Measurements from ENCODE around the gene LAMA3.

LAMA3 gene

GRCh38 chr18:23814991-23815614 lies 125.8 kb downstream of the LAMA3 start:
- no peak for TF ChIP-seq CTCF (IDR thresholded peaks at IDR 0.05; ENCODE audit: extremely low read depth, missing control alignments)
- DNase-seq (ENCODE audit: low spot score), result no peak

GRCh38 chr18:23816021-23816420 lies 126.8 kb downstream of the LAMA3 start:
- no peak for DNase-seq (ENCODE audit: low spot score)
- TF ChIP-seq CTCF (IDR thresholded peaks at IDR 0.05; ENCODE audit: extremely low read depth, missing control alignments), result no peak

- DNase-seq (ENCODE audit: low spot score), result no peak
- no peak for TF ChIP-seq CTCF (IDR thresholded peaks at IDR 0.05; ENCODE audit: extremely low read depth, missing control alignments)
These were observed 127.5 kb downstream of the LAMA3 start for GRCh38 chr18:23816740-23817139.

GRCh38 chr18:23819001-23819400 lies 129.7 kb downstream of the LAMA3 start:
- no peak for TF ChIP-seq CTCF (IDR thresholded peaks at IDR 0.05; ENCODE audit: extremely low read depth, missing control alignments)
- DNase-seq (ENCODE audit: low spot score), result no peak

GRCh38 chr18:23822590-23823385 lies 133.5 kb downstream of the LAMA3 start:
- no peak for TF ChIP-seq CTCF (IDR thresholded peaks at IDR 0.05; ENCODE audit: extremely low read depth, missing control alignments)
- DNase-seq (ENCODE audit: low spot score), result no peak

- no peak for TF ChIP-seq CTCF (IDR thresholded peaks at IDR 0.05; ENCODE audit: extremely low read depth, missing control alignments)
- no peak for DNase-seq (ENCODE audit: low spot score)
These were observed 135.0 kb downstream of the LAMA3 start for GRCh38 chr18:23824240-23824639.

GRCh38 chr18:23824669-23825068 lies 135.4 kb downstream of the LAMA3 start:
- no peak for TF ChIP-seq CTCF (IDR thresholded peaks at IDR 0.05; ENCODE audit: extremely low read depth, missing control alignments)
- DNase-seq (ENCODE audit: low spot score), result no peak
